Amniotic epithelial cell (primary cell): ENCODE data around the gene CDH5.

Source experiments
- DNase-seq: peaks from one replicate; pipeline ENCODE4 v3.0.0-alpha.2; 2010; ENCODE audit warnings: low read depth

CDH5 gene

DNA sequence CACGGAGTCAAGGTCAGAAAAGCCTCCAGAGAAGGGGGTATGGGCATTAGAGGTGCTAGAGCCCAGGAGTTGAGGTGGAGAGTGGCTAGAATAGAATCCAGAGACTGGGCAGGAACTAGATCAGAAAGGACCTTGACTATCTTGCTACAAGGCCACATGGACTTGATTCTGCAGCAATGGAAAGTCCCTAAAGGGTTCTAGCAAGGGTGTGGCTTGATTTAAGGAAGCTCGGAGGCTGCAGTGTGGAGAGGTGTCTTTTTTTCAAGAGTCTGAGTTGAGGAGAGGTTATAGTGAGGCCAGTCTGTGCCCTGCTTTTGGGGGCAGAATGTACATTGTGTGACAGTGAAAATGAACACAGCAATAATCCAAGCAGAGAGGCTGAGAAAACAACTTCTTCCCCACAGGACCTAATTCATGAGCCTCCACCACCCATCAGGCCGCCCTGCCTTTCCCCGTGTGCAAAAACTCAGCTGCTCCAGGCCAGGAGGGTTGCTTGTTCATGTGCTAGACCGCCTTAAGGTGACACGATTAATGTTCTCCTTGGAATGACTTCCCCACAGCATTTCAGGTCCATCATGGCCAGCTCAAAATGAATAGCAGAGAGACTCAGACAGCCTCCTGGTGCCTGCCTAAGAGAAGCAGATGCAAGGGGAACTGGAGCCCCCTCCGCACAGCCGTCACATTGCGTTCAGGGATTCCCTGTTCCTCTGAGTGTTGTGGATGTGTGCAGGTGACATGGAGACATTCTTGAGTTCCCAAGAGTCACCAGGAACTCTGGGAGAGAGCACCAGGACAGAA, 51.9 kb downstream of the CDH5 start:
- no peak for DNase-seq

DNA sequence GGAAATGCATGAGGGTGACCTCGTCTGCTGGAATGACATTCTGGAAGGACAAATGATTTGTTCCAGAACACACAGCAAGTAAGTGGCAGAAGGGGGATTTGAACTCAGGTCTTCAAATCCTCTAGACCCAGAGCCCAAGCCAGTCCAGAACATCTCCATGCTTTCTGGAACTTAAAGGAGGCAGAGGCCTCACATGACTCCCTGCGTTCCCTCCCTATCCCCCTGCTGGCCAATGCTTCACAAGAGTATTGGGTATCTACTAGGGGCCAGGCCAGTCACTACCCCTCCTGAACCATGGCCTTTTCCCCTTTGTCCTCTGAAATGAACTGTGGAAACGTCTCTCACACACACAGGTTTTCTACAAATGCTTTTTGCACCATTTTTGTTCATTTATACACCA, 53.0 kb downstream of the CDH5 start:
- no peak for DNase-seq

DNA sequence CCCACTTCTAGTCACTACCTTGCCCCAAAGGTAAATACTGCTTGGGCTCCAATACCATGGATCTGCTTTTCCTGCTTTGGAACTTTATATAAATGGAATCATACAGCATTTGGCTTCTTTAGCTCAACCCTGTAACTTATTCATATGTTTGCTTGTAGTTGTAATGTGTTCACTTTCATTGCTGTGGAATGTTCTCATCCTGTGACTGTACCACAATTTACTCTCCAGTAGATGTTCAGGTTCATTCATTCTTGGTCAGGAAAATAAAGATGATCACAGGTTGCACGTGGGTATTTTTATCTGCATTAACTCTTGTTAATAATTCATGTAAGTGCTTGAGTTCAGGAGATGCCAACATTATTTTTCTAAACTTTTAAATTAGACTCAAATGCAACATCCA, 53.9 kb downstream of the CDH5 start:
- peak; percentile 27 for DNase-seq

DNA sequence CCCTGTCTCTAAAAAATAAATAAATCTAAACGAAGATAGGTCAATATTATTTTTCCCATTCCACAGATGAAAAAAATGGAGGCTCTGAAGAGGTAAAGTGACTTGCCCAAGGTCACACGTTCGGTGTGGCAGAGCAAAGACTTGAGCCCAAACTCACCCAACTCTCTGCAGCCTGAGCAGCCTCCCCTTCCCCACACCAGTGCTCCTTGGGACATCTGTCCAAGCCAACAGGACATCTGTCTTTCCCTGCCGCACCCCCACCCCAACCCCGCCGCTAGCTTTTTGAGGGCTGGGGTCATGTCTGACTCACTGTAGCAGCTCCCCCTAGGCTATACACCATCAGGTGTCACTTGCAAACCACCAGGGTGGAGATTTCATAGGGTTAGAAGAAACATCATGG, 55.4 kb downstream of the CDH5 start:
- no peak for DNase-seq

DNA sequence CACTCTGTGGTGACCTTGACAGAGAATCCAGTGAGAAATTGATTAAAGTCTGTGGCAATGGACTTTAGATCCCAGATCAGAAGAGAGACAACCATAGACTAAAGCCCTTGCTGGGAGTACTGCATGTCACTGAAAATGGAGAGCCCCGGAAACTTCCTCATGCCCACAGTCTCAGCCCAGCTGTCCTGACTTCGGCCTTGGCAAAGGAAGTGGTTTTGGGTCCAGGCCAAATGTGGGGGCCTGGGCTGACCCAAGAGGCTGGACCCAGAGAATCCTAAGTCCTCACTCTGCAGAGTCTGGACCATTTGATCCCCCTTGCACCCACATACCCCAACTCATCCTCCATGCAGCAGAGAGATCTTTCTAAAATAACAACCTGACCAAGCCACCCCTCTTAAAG, 55.9 kb downstream of the CDH5 start:
- DNase-seq, result no peak

DNA sequence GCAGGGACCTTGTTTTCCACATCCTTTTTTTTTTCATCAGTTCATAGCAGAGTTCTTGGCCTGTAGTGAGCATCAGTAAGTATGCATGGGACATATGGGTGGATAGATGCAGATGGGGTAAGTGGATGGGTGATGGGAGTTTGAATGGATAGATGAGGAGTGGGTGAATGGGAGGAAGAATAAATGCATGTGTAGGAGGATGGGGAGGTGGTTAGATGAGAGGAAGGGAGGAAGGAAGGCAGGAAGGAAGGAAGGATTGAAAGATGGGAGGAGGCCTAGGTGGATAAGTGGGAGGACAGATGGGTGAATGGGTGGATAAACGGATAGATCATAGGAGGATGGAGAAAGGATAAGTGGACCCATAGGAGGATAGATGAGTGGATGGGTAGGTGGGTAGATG, 56.7 kb downstream of the CDH5 start:
- no peak for DNase-seq

DNA sequence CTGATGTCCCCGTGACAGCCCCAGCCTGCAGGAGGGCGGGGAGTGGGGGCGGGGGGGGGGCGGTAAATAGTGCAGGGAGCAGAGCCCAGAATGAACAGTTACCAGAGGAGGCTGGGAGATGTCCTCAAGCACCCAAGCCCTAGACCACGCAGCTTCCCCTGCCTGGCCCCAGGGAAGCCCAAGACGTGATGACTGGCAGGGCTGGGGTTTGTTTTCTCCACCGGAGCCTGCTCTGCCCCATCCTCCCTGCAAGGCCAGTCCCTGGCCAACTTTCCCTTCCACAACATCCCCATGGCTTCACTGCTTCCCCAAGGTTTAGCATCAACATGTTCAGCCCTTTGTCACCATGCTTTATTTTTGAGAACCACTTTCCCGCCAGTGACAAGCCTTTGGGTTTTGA, 59.2 kb downstream of the CDH5 start:
- no peak for DNase-seq

DNA sequence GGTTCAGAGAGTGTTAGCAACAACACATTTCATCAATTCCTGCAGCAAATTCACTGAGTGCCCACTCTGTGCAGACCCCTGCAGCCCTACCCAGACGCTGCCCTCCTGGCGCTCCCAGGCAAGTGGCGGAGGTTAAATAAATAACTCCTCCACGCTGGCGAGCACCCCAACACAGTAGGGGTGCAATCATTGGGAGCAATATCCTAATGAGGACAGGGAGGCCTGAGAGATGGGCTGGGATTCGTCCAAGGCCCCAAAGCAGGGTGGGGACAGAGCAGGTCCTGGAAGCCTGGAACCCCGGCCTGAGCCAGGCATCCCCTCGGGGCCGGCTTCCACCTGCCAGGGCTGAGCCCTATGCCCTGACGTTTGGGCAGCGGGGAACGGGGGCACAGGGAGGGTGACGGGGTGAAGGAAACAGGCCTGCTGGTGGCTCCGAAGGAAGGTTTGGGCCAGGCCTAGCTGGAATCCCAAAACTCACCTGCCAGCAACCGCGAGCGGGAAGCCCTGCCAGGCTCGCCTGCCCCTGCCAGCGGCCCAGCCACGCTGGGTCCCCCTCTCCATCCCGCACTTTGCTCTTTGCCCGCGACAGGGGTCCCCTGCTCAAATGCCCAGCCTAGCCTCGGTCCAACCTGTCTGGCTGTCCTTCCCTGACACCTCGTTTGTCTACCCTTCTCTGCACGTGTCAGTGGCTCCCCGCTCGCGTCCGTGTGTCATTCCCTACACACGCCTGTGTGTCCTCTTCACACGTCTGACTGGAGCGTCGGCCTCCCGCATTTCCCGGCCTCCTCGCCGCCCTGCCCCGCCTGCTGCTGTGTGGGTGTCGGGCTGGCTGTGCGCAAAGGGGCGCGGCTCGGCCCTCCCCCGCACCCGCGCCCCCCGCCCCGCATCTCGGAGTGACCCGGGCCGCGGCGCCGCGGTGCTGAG, 59.9 kb downstream of the CDH5 start:
- DNase-seq, result no peak

DNA sequence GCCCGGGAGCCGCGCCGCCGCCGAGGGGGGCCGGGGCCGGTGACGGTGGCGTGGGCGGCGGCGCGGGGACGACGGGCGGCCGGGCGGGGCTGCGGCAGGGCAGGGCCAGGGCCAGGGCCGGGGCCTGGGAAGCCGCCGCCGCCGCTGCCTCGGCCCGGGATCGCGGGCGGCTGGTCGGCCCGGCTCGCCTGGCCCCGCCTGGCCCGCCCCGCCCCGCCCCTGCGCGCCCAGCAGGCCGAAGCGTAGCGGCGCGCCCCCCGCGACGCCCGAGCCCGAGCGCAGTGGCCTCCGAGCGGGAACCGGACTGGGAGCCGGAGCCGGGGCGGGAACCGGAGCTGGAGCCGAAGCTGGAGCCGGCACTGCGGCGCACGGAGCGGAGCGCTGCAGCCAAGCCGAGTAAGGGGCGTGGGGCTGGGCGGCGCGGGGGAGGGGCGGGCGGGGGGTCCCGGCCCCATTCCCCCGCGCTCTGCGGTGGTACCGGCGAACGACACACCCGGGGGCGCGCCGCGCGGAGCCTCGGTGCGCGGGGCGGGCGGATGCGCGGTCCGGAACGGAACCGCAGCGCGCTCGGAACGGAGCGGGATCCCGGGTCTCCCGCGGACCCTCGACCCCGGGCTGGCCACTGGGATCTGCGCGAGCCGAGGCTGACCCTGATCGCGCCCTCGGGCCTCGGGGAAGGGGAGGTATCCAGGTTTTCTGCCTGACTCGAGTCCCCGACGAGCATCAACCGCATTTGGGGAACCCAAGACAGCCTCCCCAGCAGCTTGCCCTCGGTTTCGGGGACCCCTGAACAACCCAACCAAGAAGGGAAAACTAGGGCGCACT, 60.8 kb downstream of the CDH5 start, which contains the start of gene BEAN1:
TSS of gene BEAN1 (plus strand) at position 260 of the 825 bp plus-strand sequence. CDS start 10,382 bp downstream, outside the sequence.
- DNase-seq, result no peak

DNA sequence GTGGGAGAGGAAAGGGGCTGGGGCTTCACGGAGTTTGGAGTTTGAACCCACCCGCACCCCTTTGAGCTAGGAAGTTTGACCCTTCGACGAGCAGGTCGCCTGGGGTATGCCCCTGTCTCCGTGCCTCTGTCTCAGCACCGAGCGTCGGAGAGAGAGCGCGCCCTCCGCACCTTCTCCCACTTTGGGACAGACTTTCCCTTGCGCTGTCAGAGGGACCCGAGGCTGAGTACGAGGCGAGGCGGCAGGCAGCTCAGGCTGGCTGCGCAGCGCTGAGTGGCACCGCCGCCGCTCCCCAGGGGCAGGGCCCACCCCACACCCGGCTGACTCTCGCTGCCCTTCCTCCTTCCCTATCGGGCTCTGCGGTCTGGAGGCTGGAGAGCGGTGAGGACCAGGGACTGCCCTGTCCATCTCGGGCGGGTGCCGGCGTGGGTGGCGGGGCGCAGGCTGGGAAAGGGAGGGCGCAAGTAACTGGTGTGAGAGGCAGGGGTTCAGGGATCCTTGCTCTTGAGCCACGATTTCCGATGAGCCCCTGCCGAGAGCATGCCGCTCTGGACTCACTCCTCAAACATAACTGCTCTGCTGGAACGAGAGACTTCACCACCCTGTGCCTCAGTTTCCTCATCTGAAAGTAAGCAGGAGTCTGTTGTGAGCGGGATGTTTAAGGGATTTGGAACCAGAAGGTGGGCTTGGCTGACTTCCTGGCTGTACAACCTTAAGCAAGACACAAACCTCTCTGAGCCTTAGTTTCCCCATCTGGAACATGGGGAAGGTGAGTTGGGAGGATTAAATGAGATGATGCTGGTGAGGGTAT, 61.6 kb downstream of the CDH5 start:
- DNase-seq, result peak; percentile 12

DNA sequence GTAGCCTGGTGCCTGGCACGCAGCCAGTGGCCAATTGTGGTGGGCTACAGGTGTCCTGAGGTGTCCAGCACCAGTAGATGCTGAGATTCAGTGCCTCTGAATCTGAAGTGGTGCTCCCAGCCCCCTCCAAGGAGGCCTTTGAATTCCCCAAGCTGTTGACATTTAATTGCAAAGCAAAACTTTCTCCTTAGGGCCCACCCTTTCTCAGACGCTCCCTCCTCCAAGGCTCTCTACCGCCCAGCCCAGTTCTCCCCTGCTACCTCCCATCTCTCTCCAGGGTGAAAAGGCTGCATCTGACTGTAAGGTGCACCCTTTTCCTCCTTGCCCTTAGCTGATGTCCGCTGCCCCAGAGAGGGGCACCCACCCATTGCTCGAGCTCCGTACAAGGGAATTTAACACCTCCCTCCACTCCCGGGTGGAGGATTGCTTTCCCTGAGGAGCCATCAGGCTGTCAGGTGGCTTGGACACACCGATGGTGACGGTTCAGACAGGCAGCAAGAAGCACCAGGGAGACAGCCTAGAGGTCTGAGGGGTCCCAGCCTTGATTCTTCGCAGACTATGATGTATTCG, 62.3 kb downstream of the CDH5 start:
- DNase-seq, result no peak

DNA sequence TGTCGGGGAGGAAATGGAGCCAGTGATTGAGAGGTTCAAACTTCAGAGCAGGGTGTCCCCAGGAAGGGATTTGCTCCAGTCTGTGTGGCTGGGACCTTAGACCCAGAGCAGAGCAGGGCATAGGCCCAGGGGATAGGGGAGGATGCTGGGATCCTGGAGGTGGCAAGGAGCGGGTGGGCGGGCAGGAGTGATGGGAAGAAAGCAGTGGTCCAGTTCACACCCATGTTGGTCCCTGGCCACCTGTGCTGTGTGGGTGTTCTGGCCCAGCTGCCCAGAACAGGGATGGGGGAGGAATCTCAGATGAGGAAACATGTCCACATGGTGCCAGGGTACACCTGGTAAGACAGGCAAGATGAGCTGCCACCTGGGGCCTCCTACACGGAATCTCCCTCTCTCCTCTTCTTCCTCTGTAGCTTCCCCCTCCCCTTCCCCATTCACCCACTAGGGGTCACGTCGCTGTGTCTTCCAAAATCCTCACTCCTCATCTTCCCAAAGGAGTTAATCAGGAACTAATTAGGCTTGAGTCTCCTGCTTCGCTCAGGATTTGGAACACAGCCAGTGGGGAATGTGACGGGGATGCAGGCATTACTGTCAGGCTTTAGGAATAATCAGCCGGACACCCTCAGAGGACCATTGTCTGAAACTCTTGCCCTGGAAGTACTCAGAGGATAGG, 62.9 kb downstream of the CDH5 start:
- DNase-seq, result no peak

DNA sequence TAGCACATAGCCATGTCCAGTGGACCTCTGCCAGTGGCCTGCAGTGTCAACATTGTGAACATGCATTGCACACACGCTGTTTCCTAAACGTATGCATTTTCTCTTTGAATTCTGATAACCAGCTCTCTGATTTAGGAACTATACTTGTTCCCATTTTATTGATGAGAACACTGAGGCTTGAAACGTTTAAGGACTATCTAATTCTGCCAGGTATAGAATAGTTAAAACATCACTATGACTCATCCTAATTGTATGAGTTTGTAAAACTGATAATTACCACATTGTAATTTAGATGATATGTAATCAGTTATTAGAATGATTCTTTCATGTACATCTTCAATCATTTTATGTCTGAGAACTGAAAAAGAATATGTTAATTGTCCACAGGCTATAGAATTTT, 63.7 kb downstream of the CDH5 start:
- DNase-seq, result no peak

DNA sequence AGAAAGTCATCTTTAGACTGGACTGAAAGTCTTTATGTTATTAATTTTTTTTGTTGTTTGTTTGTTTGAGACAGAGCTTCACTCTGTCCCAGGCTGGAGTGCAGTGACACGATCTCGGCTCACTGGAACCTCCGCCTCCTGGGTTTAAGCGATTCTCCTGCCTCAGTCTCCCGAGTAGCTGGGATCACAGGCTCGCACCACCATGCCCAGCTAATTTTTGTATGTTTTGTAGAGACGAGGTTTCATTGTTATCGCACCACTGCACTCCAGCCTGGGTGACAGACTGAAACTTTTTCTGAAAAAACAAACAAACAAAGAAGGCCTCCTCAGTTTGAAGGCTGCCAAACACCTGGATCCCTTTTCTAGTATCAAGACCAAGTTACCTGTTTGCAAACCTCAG, 65.3 kb downstream of the CDH5 start:
- DNase-seq, result no peak

DNA sequence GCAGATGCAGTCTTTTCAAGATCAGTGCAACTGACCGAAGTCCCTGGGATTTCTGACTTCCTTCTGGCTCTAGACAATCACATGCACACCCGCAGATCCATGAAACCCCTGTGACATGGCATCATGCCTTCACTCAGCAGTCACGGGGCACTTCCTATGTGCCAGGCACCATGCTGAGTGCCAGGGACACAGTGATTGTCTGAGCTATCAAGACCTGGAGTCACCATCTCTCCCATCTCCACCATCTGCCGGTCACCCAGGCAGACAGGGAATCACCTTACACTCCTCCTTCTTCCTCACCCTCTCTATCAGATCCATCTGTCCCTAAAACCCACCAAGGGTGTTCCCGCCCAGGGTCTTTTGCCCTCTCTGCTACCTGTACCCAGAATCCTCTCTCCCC, 65.9 kb downstream of the CDH5 start:
- no peak for DNase-seq

DNA sequence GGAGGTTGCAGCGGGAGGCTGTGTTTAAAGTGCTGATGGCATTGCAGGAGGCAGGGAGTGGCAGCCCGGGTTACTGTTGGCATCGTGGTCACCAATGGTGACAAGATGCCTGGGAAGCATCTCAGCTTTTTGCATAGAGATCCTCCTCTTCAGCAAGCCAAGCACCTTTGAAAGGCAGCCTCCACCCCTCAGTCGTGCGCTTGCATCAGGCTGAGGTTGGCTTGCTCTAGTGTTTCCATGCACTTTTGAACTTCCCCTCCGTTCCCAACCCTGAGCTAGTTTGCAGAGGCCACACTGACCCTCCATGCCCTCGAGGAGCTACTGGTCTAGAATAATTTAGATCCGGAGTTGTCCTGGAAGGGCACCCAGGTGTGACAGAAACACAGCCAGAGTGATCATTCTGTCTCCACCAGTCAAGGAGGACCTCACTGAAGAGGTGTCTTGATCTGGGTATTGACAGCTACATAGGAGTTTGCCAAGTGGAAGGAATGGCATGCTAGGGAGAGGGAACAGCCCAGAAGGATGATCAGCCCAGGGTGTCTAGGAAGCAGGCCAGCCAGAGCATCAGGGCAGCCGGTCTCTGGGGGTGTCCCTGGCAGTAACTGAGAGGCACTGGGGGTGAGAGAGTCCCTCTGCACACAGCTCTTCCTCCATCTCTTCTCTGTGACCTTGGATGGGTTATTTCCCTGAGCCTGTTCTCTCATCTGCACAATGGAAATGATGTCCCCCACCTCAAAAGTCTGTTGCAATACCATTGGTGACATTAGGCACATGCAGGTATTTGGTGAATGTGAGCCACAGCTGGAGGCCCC, 68.3 kb downstream of the CDH5 start:
- DNase-seq, result no peak

DNA sequence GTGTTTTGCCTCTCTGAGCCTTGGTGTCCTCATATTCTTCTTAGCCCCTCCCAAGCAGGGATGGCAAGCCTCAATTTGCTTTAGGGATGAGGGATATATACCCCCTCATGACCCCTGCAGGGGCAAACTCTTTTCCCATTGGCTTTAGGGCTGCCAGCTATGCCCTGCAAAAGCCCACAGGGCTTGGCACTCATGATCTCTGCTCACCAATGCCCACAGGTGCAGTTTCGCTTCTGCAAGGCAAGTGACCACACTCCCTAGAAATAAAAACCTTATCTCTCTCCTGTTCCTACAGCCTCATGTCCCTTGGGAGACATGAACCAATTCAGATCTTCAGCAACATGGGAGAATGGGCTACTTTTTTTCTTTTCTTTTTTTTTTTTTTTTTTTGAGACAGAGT, 69.4 kb downstream of the CDH5 start:
- no peak for DNase-seq

DNA sequence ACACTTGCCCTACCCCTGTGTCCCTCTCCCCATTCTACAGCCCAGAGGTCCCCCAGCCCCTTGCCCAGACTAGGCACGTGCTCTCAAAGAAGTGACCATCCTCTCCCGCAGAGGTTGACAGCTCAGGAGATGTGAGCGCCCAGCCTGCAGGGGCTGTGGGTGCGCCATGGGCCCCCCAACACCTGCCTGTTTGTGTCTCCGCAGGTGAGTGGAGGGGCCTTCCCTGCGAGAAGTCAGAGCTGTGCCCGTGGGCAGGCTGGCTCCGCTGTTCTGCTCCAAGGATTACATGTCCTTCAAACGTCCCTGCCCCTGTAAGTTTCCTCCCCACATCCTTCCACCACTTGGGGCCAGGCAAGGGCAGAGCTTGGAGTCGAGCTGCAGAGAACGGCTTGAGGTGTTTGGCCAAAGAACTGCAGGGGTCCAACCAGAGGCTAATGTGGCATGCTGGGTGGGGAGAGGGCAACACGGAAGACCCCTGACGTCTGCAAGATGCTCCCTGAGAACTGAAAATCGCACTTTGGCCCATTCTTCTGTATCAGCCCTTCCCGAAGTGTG, 71.0 kb downstream of the CDH5 start:
- DNase-seq, result no peak

DNA sequence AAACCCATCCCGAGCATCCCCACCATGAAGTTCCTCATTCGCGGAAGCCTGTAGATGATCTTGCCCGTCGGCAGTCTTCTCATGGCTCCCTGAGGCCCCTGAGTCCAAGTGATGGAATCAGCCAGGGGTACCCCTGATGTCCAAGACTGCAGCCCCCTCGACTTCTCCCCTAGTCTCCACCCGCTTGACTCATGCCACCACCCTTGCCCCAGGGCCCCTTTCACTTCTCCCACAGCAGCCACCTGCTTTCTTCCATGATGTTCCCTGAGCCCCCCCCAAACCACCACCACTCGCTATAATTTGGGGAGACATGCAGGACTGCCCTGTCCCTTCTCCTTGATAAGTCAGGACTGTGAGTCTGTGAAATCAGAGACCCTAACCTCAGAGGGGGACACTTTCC, 72.0 kb downstream of the CDH5 start:
- DNase-seq, result no peak
